WTC11 (cell line): ENCODE data around the gene RPS16. TPM values are rescaled to one million over a fixed set of nuclear protein-coding genes. Genes with fewer than 3 reads are reported as not detected.
A peak's percentile ranks its signal among the peaks of the same experiment; 100 is the strongest.

Experiments
- ATF1 ChIP-seq: sonication (generic); formaldehyde crosslinking; IDR thresholded peaks from 2 replicates; pipeline ENCODE4 v1.8.1; 2023; ENCODE audit warnings: mild to moderate bottlenecking, moderate library complexity, missing genetic modification reagents
- CREM ChIP-seq: sonication (generic); formaldehyde crosslinking; IDR thresholded peaks from 2 replicates; pipeline ENCODE4 v1.8.1; 2022; ENCODE audit warnings: mild to moderate bottlenecking, missing genetic modification reagents, moderate library complexity
- ETV6 ChIP-seq: sonication (generic); formaldehyde crosslinking; IDR thresholded peaks from 2 replicates; pipeline ENCODE4 v1.8.1; 2022; ENCODE audit warnings: mild to moderate bottlenecking, missing genetic modification reagents
- FOXP1 ChIP-seq: sonication (generic); formaldehyde crosslinking; IDR thresholded peaks from 2 replicates; pipeline ENCODE4 v1.8.0; 2022; ENCODE audit warnings: missing genetic modification reagents, mild to moderate bottlenecking, moderate library complexity, borderline replicate concordance
- KAT7 ChIP-seq: sonication (generic); formaldehyde crosslinking; IDR thresholded peaks from 2 replicates; pipeline ENCODE4 v1.8.1; 2023; ENCODE audit warnings: missing genetic modification reagents, mild to moderate bottlenecking, borderline replicate concordance
- MYBL2 ChIP-seq: sonication (generic); formaldehyde crosslinking; IDR thresholded peaks from 2 replicates; pipeline ENCODE4 v1.8.1; 2023; ENCODE audit warnings: mild to moderate bottlenecking, moderate library complexity, missing genetic modification reagents
- NFE2L1 ChIP-seq: sonication (generic); formaldehyde crosslinking; IDR thresholded peaks from 2 replicates; pipeline ENCODE4 v1.8.1; 2023; ENCODE audit warnings: missing genetic modification reagents
- RELA ChIP-seq: sonication (generic); formaldehyde crosslinking; IDR thresholded peaks from 2 replicates; pipeline ENCODE4 v1.8.1; 2022; ENCODE audit warnings: missing genetic modification reagents, mild to moderate bottlenecking, borderline replicate concordance
- TEAD1 ChIP-seq: sonication (generic); formaldehyde crosslinking; IDR thresholded peaks from 2 replicates; pipeline ENCODE4 v1.8.0; 2022; ENCODE audit warnings: mild to moderate bottlenecking, missing genetic modification reagents
- total RNA-seq: library from RNA; stranded (reverse); gene quantifications from 3 replicates; pipeline ENCODE4 v1.2.3, GENCODE V29; 2021
- TF ChIP-seq, protein P1 (sequence below): sonication (generic); formaldehyde crosslinking; IDR thresholded peaks from 2 replicates; pipeline ENCODE4 v1.8.0; 2023; ENCODE audit warnings: missing genetic modification reagents, mild to moderate bottlenecking, borderline replicate concordance
- TF ChIP-seq, protein P2 (sequence below): fragments of 200-600 bp; IDR thresholded peaks from 2 replicates; pipeline ENCODE4 v1.8.0; 2022; ENCODE audit warnings: antibody characterized with exemption
- TF ChIP-seq, protein P3 (sequence below): fragments of 250-450 bp; sonication (Bioruptor Pico); IDR thresholded peaks from 2 replicates; pipeline ENCODE4 v2.1.2; 2022; ENCODE audit warnings: mild to moderate bottlenecking, moderate library complexity
- TF ChIP-seq, protein P4 (sequence below): fragments of 250-450 bp; sonication (Bioruptor Pico); IDR thresholded peaks from 2 replicates; pipeline ENCODE4 v1.9.0; 2021; ENCODE audit warnings: mild to moderate bottlenecking
- TF ChIP-seq, protein P5 (sequence below): sonication (generic); formaldehyde crosslinking; IDR thresholded peaks from 2 replicates; pipeline ENCODE4 v1.8.1; 2023; ENCODE audit warnings: mild to moderate bottlenecking, missing genetic modification reagents
- TF ChIP-seq, protein P6 (sequence below): sonication (generic); formaldehyde crosslinking; IDR thresholded peaks from 2 replicates; pipeline ENCODE4 v1.8.1; 2023; ENCODE audit warnings: mild to moderate bottlenecking, missing genetic modification reagents, borderline replicate concordance
- TF ChIP-seq, protein P7 (sequence below): sonication (generic); formaldehyde crosslinking; IDR thresholded peaks from 2 replicates; pipeline ENCODE4 v1.8.0; 2022; ENCODE audit warnings: missing genetic modification reagents

Gene RPS16
- total RNA-seq, 1 experiment from 2014 or later: 2,962 TPM

DNA sequence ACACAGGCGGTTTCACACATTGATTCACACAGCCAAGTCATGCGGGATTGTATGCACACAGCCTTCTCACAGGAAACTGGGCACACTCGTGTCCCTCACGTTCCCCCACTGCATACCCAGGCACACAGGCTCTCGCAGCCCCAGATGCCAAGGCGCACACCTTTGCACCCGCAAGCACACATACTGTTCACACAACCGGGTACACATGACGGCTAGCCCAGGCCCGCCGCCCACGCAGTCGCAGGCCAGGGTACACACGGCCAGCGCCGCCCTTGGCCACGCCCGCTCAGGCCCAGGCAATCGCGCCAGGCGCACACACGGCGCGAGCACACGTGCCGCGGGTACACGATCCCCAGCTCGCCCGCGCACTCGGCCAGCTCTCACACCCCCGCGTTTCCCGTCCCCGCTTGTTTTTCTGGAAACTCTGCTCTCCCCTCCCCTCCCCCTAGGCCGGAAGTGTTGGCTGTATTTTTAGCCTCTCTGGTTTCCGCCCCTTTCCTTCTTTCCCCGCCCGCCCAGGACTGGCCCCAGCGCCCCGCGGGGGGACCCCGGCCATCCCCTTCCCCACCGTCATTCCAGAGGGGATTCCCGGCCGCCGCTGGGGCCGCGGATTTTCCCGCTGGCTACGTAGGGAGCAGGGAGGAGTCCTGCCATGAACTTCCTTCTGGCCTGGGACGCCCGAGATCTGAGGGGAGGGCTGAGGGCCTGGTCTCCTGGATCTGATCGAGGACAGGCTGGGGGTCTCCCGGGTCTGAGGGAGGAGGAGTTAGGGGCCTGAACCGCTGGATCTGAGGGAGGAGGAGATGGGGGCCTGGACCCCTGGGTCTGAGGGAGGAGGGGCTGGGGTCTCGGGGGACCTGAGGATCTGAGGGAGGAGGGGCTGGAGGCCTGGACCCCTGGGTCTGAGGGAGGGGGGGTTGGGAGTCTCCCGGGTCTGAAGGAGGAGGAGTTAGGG is 33.1 kb downstream of the RPS16 start (continued):
- TF ChIP-seq, protein P1, sequence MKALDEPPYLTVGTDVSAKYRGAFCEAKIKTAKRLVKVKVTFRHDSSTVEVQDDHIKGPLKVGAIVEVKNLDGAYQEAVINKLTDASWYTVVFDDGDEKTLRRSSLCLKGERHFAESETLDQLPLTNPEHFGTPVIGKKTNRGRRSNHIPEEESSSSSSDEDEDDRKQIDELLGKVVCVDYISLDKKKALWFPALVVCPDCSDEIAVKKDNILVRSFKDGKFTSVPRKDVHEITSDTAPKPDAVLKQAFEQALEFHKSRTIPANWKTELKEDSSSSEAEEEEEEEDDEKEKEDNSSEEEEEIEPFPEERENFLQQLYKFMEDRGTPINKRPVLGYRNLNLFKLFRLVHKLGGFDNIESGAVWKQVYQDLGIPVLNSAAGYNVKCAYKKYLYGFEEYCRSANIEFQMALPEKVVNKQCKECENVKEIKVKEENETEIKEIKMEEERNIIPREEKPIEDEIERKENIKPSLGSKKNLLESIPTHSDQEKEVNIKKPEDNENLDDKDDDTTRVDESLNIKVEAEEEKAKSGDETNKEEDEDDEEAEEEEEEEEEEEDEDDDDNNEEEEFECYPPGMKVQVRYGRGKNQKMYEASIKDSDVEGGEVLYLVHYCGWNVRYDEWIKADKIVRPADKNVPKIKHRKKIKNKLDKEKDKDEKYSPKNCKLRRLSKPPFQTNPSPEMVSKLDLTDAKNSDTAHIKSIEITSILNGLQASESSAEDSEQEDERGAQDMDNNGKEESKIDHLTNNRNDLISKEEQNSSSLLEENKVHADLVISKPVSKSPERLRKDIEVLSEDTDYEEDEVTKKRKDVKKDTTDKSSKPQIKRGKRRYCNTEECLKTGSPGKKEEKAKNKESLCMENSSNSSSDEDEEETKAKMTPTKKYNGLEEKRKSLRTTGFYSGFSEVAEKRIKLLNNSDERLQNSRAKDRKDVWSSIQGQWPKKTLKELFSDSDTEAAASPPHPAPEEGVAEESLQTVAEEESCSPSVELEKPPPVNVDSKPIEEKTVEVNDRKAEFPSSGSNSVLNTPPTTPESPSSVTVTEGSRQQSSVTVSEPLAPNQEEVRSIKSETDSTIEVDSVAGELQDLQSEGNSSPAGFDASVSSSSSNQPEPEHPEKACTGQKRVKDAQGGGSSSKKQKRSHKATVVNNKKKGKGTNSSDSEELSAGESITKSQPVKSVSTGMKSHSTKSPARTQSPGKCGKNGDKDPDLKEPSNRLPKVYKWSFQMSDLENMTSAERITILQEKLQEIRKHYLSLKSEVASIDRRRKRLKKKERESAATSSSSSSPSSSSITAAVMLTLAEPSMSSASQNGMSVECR (CRISPR knock-in tag): no peak; the same call in 1 of the 2 replicates
- TF ChIP-seq, protein P2, sequence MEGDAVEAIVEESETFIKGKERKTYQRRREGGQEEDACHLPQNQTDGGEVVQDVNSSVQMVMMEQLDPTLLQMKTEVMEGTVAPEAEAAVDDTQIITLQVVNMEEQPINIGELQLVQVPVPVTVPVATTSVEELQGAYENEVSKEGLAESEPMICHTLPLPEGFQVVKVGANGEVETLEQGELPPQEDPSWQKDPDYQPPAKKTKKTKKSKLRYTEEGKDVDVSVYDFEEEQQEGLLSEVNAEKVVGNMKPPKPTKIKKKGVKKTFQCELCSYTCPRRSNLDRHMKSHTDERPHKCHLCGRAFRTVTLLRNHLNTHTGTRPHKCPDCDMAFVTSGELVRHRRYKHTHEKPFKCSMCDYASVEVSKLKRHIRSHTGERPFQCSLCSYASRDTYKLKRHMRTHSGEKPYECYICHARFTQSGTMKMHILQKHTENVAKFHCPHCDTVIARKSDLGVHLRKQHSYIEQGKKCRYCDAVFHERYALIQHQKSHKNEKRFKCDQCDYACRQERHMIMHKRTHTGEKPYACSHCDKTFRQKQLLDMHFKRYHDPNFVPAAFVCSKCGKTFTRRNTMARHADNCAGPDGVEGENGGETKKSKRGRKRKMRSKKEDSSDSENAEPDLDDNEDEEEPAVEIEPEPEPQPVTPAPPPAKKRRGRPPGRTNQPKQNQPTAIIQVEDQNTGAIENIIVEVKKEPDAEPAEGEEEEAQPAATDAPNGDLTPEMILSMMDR: no peak
- TF ChIP-seq TEAD1: peak; percentile 13; the same call in 1 of the 2 replicates
- TF ChIP-seq ETV6: peak; percentile 78
- TF ChIP-seq, protein P3, sequence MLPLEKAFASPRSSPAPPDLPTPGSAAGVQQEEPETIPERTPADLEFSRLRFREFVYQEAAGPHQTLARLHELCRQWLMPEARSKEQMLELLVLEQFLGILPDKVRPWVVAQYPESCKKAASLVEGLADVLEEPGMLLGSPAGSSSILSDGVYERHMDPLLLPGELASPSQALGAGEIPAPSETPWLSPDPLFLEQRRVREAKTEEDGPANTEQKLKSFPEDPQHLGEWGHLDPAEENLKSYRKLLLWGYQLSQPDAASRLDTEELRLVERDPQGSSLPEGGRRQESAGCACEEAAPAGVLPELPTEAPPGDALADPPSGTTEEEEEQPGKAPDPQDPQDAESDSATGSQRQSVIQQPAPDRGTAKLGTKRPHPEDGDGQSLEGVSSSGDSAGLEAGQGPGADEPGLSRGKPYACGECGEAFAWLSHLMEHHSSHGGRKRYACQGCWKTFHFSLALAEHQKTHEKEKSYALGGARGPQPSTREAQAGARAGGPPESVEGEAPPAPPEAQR (CRISPR knock-in tag): no peak
- no peak for TF ChIP-seq RELA (CRISPR knock-in tag)
- TF ChIP-seq ATF1 (CRISPR knock-in tag): peak; percentile 47; the same call in 1 of the 2 replicates
- TF ChIP-seq, protein P4, sequence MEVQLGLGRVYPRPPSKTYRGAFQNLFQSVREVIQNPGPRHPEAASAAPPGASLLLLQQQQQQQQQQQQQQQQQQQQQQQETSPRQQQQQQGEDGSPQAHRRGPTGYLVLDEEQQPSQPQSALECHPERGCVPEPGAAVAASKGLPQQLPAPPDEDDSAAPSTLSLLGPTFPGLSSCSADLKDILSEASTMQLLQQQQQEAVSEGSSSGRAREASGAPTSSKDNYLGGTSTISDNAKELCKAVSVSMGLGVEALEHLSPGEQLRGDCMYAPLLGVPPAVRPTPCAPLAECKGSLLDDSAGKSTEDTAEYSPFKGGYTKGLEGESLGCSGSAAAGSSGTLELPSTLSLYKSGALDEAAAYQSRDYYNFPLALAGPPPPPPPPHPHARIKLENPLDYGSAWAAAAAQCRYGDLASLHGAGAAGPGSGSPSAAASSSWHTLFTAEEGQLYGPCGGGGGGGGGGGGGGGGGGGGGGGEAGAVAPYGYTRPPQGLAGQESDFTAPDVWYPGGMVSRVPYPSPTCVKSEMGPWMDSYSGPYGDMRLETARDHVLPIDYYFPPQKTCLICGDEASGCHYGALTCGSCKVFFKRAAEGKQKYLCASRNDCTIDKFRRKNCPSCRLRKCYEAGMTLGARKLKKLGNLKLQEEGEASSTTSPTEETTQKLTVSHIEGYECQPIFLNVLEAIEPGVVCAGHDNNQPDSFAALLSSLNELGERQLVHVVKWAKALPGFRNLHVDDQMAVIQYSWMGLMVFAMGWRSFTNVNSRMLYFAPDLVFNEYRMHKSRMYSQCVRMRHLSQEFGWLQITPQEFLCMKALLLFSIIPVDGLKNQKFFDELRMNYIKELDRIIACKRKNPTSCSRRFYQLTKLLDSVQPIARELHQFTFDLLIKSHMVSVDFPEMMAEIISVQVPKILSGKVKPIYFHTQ (CRISPR knock-in tag): no peak
- TF ChIP-seq CREM (CRISPR knock-in tag): 0 out of 2 replicates have a peak, but pooled peaks have one; percentile 26
- 0 out of 2 replicates have a peak, but pooled peaks have one; percentile 24 for TF ChIP-seq MYBL2 (CRISPR knock-in tag)
- TF ChIP-seq, protein P5, sequence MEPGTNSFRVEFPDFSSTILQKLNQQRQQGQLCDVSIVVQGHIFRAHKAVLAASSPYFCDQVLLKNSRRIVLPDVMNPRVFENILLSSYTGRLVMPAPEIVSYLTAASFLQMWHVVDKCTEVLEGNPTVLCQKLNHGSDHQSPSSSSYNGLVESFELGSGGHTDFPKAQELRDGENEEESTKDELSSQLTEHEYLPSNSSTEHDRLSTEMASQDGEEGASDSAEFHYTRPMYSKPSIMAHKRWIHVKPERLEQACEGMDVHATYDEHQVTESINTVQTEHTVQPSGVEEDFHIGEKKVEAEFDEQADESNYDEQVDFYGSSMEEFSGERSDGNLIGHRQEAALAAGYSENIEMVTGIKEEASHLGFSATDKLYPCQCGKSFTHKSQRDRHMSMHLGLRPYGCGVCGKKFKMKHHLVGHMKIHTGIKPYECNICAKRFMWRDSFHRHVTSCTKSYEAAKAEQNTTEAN: no peak
- TF ChIP-seq FOXP1 (CRISPR knock-in tag): peak; percentile 69; the same call in 1 of the 2 replicates
- TF ChIP-seq, protein P6, sequence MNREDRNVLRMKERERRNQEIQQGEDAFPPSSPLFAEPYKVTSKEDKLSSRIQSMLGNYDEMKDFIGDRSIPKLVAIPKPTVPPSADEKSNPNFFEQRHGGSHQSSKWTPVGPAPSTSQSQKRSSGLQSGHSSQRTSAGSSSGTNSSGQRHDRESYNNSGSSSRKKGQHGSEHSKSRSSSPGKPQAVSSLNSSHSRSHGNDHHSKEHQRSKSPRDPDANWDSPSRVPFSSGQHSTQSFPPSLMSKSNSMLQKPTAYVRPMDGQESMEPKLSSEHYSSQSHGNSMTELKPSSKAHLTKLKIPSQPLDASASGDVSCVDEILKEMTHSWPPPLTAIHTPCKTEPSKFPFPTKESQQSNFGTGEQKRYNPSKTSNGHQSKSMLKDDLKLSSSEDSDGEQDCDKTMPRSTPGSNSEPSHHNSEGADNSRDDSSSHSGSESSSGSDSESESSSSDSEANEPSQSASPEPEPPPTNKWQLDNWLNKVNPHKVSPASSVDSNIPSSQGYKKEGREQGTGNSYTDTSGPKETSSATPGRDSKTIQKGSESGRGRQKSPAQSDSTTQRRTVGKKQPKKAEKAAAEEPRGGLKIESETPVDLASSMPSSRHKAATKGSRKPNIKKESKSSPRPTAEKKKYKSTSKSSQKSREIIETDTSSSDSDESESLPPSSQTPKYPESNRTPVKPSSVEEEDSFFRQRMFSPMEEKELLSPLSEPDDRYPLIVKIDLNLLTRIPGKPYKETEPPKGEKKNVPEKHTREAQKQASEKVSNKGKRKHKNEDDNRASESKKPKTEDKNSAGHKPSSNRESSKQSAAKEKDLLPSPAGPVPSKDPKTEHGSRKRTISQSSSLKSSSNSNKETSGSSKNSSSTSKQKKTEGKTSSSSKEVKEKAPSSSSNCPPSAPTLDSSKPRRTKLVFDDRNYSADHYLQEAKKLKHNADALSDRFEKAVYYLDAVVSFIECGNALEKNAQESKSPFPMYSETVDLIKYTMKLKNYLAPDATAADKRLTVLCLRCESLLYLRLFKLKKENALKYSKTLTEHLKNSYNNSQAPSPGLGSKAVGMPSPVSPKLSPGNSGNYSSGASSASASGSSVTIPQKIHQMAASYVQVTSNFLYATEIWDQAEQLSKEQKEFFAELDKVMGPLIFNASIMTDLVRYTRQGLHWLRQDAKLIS (CRISPR knock-in tag): no peak
- no peak for TF ChIP-seq KAT7 (CRISPR knock-in tag)
- TF ChIP-seq, protein P7, sequence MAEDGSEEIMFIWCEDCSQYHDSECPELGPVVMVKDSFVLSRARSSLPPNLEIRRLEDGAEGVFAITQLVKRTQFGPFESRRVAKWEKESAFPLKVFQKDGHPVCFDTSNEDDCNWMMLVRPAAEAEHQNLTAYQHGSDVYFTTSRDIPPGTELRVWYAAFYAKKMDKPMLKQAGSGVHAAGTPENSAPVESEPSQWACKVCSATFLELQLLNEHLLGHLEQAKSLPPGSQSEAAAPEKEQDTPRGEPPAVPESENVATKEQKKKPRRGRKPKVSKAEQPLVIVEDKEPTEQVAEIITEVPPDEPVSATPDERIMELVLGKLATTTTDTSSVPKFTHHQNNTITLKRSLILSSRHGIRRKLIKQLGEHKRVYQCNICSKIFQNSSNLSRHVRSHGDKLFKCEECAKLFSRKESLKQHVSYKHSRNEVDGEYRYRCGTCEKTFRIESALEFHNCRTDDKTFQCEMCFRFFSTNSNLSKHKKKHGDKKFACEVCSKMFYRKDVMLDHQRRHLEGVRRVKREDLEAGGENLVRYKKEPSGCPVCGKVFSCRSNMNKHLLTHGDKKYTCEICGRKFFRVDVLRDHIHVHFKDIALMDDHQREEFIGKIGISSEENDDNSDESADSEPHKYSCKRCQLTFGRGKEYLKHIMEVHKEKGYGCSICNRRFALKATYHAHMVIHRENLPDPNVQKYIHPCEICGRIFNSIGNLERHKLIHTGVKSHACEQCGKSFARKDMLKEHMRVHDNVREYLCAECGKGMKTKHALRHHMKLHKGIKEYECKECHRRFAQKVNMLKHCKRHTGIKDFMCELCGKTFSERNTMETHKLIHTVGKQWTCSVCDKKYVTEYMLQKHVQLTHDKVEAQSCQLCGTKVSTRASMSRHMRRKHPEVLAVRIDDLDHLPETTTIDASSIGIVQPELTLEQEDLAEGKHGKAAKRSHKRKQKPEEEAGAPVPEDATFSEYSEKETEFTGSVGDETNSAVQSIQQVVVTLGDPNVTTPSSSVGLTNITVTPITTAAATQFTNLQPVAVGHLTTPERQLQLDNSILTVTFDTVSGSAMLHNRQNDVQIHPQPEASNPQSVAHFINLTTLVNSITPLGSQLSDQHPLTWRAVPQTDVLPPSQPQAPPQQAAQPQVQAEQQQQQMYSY (CRISPR knock-in tag): no peak
- TF ChIP-seq NFE2L1 (CRISPR knock-in tag): no peak
